ENCODE results near the gene KCNK6.

KCNK6 gene

DNA sequence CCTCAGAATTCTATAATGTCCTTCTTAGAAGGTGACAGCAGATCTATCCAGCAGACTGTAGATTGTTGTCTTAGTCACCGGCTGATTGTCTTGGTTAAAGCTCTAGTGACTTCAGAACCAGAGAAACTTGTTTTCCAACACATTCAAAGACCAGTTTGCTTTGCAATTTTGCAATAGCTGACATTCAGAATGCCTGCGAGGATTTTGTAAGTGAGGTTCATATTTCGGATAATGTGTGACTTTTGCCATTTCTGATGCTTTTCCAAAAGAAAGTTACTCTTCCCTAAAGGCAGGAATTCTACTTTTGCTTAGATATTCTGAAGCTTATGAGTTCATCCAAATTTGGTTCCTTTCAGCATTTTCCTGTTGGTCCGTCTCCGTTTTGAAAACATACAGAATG, 42.1 kb upstream of the KCNK6 start:
- H3K4me3 ChIP-seq (ENCODE audit: low read depth, low read length) = no peak overlapping the region
- TF ChIP-seq MYC (IDR thresholded peaks at IDR 0.05; ENCODE audit: low read depth, low read length) (no peak), POLR2A (IDR thresholded peaks at IDR 0.05; ENCODE audit: extremely low read depth, insufficient read length) (no peak)
- TF ChIP-seq, protein P1, sequence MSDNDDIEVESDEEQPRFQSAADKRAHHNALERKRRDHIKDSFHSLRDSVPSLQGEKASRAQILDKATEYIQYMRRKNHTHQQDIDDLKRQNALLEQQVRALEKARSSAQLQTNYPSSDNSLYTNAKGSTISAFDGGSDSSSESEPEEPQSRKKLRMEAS (IDR thresholded peaks at IDR 0.05; ENCODE audit: low read depth, low read length) = no peak
- TF ChIP-seq, protein P2, sequence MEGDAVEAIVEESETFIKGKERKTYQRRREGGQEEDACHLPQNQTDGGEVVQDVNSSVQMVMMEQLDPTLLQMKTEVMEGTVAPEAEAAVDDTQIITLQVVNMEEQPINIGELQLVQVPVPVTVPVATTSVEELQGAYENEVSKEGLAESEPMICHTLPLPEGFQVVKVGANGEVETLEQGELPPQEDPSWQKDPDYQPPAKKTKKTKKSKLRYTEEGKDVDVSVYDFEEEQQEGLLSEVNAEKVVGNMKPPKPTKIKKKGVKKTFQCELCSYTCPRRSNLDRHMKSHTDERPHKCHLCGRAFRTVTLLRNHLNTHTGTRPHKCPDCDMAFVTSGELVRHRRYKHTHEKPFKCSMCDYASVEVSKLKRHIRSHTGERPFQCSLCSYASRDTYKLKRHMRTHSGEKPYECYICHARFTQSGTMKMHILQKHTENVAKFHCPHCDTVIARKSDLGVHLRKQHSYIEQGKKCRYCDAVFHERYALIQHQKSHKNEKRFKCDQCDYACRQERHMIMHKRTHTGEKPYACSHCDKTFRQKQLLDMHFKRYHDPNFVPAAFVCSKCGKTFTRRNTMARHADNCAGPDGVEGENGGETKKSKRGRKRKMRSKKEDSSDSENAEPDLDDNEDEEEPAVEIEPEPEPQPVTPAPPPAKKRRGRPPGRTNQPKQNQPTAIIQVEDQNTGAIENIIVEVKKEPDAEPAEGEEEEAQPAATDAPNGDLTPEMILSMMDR (IDR thresholded peaks at IDR 0.05; ENCODE audit: low read depth, low read length) = no peak
- no peak for DNase-seq (ENCODE audit: low read depth)

DNA sequence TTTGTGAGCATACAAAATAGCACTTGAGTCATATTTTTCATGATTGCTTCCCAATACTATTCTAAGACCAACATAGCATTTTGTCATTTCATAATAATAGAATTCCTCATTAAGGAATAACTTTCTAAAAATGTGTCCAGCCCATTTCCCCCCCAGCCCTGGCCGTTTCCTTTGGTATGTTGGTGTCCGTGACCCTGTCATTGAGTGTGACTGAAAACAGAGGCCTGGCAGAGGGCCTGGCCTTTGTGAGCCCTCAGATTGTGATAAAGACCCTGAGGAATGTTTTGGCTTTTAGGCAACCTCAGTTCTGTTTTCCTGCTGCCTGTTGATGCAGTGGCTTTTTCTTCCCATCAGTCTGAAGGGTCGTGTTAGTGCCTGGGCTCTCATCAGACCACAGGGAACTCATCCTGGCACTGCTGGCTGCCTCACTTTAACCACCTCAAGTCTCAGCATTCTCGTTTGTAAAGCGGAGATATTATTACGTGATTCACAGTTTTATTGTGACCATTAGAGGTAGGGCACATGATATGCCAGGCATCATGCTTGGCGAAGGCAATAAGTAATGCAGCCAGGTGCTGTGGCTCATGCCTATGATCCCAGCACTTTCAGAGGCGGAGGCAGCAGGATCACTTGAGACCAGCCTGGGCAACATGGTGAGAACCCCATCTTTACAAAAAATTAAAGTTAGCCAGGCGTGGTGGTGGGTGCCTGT, 41.5 kb upstream of the KCNK6 start:
- TF ChIP-seq MYC (IDR thresholded peaks at IDR 0.05; ENCODE audit: low read depth, low read length) (no peak), POLR2A (IDR thresholded peaks at IDR 0.05; ENCODE audit: extremely low read depth, insufficient read length) (no peak)
- TF ChIP-seq, protein P1 (IDR thresholded peaks at IDR 0.05; ENCODE audit: low read depth, low read length) = no peak
- TF ChIP-seq, protein P2 (IDR thresholded peaks at IDR 0.05; ENCODE audit: low read depth, low read length) = no peak
- no peak overlapping the region for H3K4me3 ChIP-seq (ENCODE audit: low read depth, low read length)
- no peak for DNase-seq (ENCODE audit: low read depth)

DNA sequence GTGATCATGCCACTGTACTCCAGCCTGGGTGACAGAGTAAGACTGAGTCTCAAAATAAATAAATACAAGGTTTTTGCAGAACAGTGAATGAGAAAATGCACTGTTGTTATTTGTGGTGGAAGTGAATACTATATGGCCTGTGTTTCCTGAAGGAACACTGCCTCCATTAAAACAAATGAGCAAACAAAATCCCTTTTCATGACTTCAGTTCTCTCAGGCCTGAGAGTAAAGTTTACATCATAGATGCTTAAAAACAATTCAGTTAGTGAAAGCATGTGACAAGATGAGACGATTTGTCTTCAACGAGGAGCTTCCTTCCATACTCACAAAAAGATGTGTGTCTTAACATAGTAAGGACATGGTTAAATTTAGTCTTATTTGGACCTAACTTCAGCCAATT, 40.9 kb upstream of the KCNK6 start:
- no peak for DNase-seq (ENCODE audit: low read depth)
- TF ChIP-seq POLR2A (IDR thresholded peaks at IDR 0.05; ENCODE audit: extremely low read depth, insufficient read length) (no peak), MYC (IDR thresholded peaks at IDR 0.05; ENCODE audit: low read depth, low read length) (no peak)
- TF ChIP-seq, protein P2 (IDR thresholded peaks at IDR 0.05; ENCODE audit: low read depth, low read length) = no peak
- TF ChIP-seq, protein P1 (IDR thresholded peaks at IDR 0.05; ENCODE audit: low read depth, low read length) = no peak
- no peak overlapping the region for H3K4me3 ChIP-seq (ENCODE audit: low read depth, low read length)

DNA sequence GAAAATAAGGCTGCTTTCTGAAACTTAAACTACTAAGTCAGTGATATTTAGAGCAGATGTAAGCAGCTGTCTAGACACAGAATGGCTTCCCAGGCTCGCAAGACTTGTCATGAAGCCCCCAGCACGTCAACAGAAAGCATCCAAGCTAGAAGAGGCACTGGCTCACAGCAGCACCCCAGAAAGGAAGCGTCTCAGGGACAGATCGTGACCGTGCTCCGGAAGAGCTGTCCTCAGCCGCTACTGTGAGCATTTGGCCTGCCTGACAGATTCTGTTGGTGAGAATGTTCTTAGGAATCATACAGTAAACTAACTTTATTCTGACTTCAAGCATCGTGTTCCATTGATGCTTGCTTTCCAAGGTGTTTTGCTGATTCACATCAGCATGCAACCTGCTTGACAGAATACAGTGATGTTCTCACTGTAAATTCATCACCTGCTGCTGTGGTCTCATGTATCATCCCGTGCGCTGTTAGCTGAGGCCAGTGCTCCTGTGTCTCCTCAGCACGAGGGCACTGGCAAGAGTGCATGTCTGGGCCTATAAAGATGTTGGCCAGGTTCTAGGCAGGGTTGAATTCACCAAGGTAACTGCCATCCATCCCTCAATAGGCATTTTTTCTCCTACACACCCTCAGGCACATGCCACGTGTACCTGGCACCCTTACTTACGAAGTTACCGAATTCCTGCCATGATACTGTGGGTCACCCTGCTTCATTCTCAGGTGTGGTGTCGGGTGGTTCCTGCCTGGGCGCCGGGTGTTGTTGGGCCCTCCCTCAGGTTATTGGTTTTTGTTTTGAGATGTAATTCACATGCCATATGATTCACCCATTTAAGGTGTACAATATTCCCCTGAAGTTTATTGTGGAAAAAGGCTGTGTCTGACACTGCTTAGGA, 39.4 kb upstream of the KCNK6 start:
- H3K4me3 ChIP-seq (ENCODE audit: low read depth, low read length) = no peak overlapping the region
- TF ChIP-seq, protein P1 (IDR thresholded peaks at IDR 0.05; ENCODE audit: low read depth, low read length) = no peak
- TF ChIP-seq, protein P2 (IDR thresholded peaks at IDR 0.05; ENCODE audit: low read depth, low read length) = no peak
- TF ChIP-seq MYC (IDR thresholded peaks at IDR 0.05; ENCODE audit: low read depth, low read length) (no peak), POLR2A (IDR thresholded peaks at IDR 0.05; ENCODE audit: extremely low read depth, insufficient read length) (no peak)
- DNase-seq (ENCODE audit: low read depth) = no peak

DNA sequence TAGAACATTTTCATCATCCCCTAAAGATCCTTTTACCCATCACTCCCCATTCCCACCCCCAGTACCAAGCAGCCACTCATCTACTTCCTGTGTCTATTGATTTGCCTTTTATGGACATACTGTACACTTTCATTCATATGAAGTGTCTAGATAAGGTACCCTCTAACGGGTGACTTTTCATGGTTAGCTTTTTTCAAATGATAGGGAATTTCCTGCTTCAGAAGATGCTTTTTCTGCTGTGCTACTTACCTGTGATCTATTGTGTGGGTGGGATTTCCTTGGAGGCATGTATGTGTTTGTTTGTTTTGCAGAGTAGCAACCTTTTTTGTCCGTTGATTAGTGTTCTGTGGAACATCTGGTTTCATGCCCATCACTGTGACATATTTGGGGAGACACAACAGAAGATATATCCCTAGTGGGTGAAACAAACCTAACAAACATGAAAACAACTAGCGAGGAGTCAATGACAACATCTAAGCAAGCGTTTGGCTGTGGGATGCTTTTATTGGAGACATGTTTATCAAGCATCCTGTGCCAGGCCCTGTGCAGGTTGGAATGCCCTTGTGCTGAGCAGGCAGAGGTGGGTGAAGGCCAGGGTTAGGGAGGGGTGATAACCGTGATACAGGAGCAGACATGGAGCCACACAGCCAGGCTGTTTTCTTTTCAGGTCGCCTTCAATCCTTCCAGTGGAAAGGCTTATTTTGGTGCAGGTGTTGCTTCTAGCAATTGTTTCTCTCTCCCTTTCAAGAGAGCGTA, 37.7 kb upstream of the KCNK6 start:
- no peak overlapping the region for H3K4me3 ChIP-seq (ENCODE audit: low read depth, low read length)
- DNase-seq (ENCODE audit: low read depth) = no peak
- no peak for TF ChIP-seq POLR2A (IDR thresholded peaks at IDR 0.05; ENCODE audit: extremely low read depth, insufficient read length)
- TF ChIP-seq, protein P1 (IDR thresholded peaks at IDR 0.05; ENCODE audit: low read depth, low read length) = no peak
- TF ChIP-seq, protein P2 (IDR thresholded peaks at IDR 0.05; ENCODE audit: low read depth, low read length) = no peak
- TF ChIP-seq MYC (IDR thresholded peaks at IDR 0.05; ENCODE audit: low read depth, low read length) = no peak
